Stomach (tissue), 9 donors: ENCODE measurements around the gene TMIGD2. TPM values are rescaled to one million over a fixed set of nuclear protein-coding genes. Genes with fewer than 3 reads are reported as not detected.

ENCODE experiments used
- DNase-seq, 2 donors: peaks; one replicate each; pipeline versions ENCODE4 v3.0.0 to v3.0.0-alpha.2; 2013 to 2019
- H3K27ac ChIP-seq, 5 donors: fragments of 200-600 bp in 4 of 5; sonication (generic) in 4 of 5; one replicate each; pipeline ENCODE4 v1.5.1; 2013 to 2019; ENCODE audit warnings: mild to moderate bottlenecking in 1 of 5, moderate library complexity in 1 of 5
- H3K27me3 ChIP-seq, 3 donors: fragments of 200-600 bp; sonication (generic); one replicate each; pipeline ENCODE4 v1.5.1; 2017 to 2019; ENCODE audit warnings: mixed run types in 1 of 3
- H3K36me3 ChIP-seq, 4 donors: fragments of 200-600 bp; sonication (generic); 1 replicate in 3 of 4; 2 replicates in 1 of 4; pipeline ENCODE4 v1.5.1; 2016 to 2019
- H3K4me1 ChIP-seq, 4 donors: fragments of 200-600 bp; sonication (generic); one replicate each; pipeline ENCODE4 v1.5.1; 2016 to 2019
- H3K4me3 ChIP-seq, 4 donors: fragments of 200-600 bp; sonication (generic) in 3 of 4; one replicate each; pipeline ENCODE4 v1.5.1; 2016 to 2019; ENCODE audit warnings: mild to moderate bottlenecking in 1 of 4
- H3K9me3 ChIP-seq, 4 donors: fragments of 200-600 bp; sonication (generic); one replicate each; pipeline ENCODE4 v1.5.1; 2016 to 2019
- EP300 ChIP-seq: sonication (generic); formaldehyde crosslinking; IDR thresholded peaks from one replicate; pipeline ENCODE4 v1.6.1; 2017; ENCODE audit warnings: antibody characterized with exemption
- POLR2A ChIP-seq, 4 donors: fragments of 450-650 bp; IDR thresholded peaks; one replicate each; pipeline ENCODE4 v1.6.1; 2016; ENCODE audit warnings: antibody characterized with exemption in 4 of 4, control low read depth in 2 of 4, mild to moderate bottlenecking in 1 of 4, moderate library complexity in 1 of 4
- POLR2AphosphoS5 ChIP-seq, 3 donors: sonication (generic); formaldehyde crosslinking; IDR thresholded peaks; one replicate each; pipeline ENCODE4 v1.6.1; 2016; ENCODE audit warnings: antibody characterized with exemption in 3 of 3
- WGBS, 5 donors: extraction: QIAGEN DNeasy Blood & Tissue Kit in 3 of 5; methylation state at CpG; one replicate each; pipeline versions ENCODE4 v1.1.5 to v1.1.7; 2013 to 2018; 5-methylcytosine and 5-hydroxymethylcytosine counted together
- intact Hi-C: fragments of 100-400 bp; cut with DNase I; formaldehyde crosslinking; loops from one replicate; pipeline ENCODE4 v1.15.1; 2023; ENCODE audit warnings: low total_unique reads
- polyA plus RNA-seq, 3 donors: library from polyadenylated mRNA; stranded (reverse); fragments of 200-250 nt; gene quantifications; one replicate each; pipeline ENCODE4 v1.2.3, GENCODE V29; 2013
- total RNA-seq, 5 donors: library from RNA; depleted of rRNA; stranded (reverse); fragments of >200 nt; gene quantifications; one replicate each; pipeline versions ENCODE4 v1.1.0 to v1.2.3, GENCODE V29; 2014 to 2016
- TF ChIP-seq, protein P1 (sequence below), 7 experiments: fragments of 450-650 bp in 4 of 7; fragments of 200-600 bp in 3 of 7; sonication (generic) in 3 of 7; IDR thresholded peaks; one replicate each; pipeline ENCODE4 v1.5.1; 2016 to 2019; ENCODE audit warnings: antibody characterized with exemption in 7 of 7, control low read depth in 2 of 7, mild to moderate bottlenecking in 1 of 7
- donor health status: healthy with polysubstance abuse.
- donor health status: Bipolar disorder and iron deficiency.
- donor health status: healthy.

Gene TMIGD2
- total and polyA plus RNA-seq, 8 donors: 0.55 to 1.1 TPM; not detected in 6

DNA sequence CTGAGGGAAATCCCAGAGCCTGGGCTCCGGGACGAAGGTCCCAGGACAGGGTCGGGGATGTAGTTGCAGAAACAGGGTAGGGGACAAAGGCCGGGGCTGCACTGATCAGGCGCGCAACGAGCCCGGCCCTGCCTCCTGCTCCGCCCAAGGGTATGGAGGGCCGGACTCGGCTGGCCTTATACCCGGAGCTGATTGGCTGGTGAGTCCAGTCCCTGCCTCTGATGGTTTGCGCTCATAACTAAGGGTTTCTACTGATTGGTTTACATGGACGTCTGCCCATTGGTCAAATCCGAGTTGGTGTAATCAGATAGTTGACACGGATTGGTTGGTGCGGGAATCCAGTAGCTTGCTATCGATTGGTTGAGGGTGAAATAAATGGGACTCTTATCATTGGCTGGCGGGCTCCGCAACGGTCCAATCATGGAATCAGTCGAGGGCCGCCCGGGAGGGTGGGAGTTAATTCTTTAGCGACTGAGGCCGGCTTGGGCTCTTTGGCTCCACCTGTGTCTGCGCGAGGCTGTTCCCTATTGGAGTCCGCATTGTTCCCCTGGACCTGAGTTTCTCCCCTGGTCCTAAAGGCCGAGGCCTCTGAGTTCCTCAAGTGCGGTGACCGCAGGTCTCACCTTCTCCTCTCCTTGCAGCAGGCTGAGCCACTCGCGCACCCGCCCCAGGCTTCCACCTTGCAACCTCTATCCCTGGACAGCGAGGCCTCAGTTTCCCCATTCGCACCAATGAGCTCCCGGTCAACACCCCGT lies 40.6 kb upstream of the TMIGD2 start:
- TF ChIP-seq, protein P1, sequence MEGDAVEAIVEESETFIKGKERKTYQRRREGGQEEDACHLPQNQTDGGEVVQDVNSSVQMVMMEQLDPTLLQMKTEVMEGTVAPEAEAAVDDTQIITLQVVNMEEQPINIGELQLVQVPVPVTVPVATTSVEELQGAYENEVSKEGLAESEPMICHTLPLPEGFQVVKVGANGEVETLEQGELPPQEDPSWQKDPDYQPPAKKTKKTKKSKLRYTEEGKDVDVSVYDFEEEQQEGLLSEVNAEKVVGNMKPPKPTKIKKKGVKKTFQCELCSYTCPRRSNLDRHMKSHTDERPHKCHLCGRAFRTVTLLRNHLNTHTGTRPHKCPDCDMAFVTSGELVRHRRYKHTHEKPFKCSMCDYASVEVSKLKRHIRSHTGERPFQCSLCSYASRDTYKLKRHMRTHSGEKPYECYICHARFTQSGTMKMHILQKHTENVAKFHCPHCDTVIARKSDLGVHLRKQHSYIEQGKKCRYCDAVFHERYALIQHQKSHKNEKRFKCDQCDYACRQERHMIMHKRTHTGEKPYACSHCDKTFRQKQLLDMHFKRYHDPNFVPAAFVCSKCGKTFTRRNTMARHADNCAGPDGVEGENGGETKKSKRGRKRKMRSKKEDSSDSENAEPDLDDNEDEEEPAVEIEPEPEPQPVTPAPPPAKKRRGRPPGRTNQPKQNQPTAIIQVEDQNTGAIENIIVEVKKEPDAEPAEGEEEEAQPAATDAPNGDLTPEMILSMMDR (IDR thresholded peaks at IDR 0.05): peak in 2 of 7 experiments; percentile 5 to 23
- peak in 1 of 4 donors; percentile 79 for TF ChIP-seq POLR2A (IDR thresholded peaks at IDR 0.05)
- TF ChIP-seq POLR2AphosphoS5 (IDR thresholded peaks at IDR 0.05): peak; percentile 85 to 96 (median 92)
- TF ChIP-seq EP300: no peak
- WGBS, 5 donors: 0 to 1% (median 0%) methylated on average over 16 to 39 of the region's 39 CpGs
- peak overlapping the region; percentile 95 to 96 (median 96) for H3K27ac ChIP-seq
- peak; percentile 96 to 100 for DNase-seq
- no peaks in the 10 kb centered on the region for H3K27me3 ChIP-seq
- no peaks in the 10 kb centered on the region for H3K9me3 ChIP-seq
- peaks cover 3 to 20% (median 13%) of the 10 kb centered on the region in 4 donors for H3K36me3 ChIP-seq
- H3K4me3 ChIP-seq: peak overlapping the region; percentile 63 to 85 (median 76)
- intact Hi-C loops: no loop called here
- peaks cover 10 to 42% (median 38%) of the 10 kb centered on the region in 4 donors for H3K4me1 ChIP-seq

DNA sequence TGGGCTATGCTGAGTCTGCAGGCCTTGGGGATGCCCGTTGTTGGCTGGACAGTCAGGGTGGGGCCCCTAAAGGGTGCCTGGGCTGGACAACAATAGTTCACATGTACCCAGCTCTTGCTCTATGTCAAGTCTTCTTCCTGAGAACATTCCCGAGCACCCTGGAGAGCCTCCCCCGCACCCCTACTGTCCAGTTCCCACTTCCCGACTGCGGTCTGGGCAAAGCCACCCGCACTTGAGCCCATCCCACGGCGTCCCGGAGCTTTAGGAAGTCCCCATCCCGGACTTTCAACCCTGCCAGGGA lies 40.1 kb upstream of the TMIGD2 start:
- WGBS, 5 donors: 1 to 7% (median 2%) methylated on average over 8 to 10 of the region's 10 CpGs
- Histone ChIP-seq H3K9me3 (no peaks in the 10 kb centered on the region), H3K4me1 (peaks cover 10 to 46% (median 41%) of the 10 kb centered on the region in 4 donors), H3K36me3 (peaks cover 0 to 16% (median 9%) of the 10 kb centered on the region in 4 donors), H3K4me3 (peak overlapping the region; percentile 63 to 85 (median 76)), H3K27me3 (no peaks in the 10 kb centered on the region), H3K27ac (peak overlapping the region; percentile 87 to 96 (median 95))
- TF ChIP-seq POLR2A (IDR thresholded peaks at IDR 0.05) (no peak), POLR2AphosphoS5 (IDR thresholded peaks at IDR 0.05) (no peak), EP300 (no peak)
- TF ChIP-seq, protein P1 (IDR thresholded peaks at IDR 0.05): no peak
- no peak for DNase-seq
- intact Hi-C loops: no loop called here

DNA sequence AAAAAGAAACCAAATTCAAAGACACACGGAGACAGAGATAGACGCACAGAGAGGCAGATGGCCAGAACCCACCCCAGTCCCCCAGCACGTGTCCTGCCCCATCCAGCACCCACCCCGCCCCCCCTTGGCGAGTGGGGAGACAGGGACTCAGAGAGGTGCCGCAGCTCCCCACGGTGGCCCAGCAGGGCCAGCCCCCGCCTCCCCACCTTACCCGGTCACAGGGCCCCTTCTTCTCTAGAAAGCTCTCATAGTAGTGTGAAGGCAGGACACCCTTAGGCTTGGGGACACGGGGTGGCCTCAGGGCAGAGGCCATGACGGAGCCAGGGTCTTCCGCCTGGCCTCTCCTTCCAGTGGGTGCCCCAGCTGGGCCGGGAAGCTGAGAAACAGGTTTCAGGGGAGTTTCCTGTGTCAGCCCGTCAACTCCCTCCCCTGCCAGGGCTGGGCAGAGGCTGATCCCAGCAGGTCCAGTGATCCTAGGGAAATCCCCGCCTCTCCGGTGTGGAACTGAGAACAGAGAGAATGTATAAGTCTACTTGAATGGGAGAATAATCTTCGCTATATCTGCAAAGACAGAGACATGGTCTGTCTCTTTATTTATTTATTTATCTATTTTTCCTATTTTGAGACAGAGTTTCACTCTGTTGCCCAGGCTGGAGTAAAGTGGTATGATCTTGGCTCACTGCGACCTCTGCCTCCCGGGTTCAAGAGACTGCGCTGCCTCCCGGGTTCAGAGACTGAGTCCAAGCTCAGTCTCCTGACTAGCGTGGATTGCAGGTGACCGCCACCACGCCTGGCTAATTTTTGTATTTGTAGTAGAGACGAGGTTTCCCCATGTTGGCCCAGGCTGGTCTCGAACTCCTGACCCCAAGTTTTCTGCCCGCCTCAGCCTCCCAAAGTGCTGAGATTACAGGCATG lies 36.5 kb upstream of the TMIGD2 start, which contains the start of gene STAP2:
Gene STAP2 (minus strand): TSS at position 387 of the 915 bp plus-strand sequence. CDS start 74 bp downstream, at position 313.
- H3K4me3 ChIP-seq: peak within 1 kb of the TSS; percentile 47 to 60 (median 50)
- DNase-seq: peak; percentile 77 to 91
- TF ChIP-seq POLR2AphosphoS5 (IDR thresholded peaks at IDR 0.05): peak in 2 of 3 donors; percentile 26 to 54
- no peak for TF ChIP-seq POLR2A (IDR thresholded peaks at IDR 0.05)
- no peaks in the 10 kb centered on the region for H3K27me3 ChIP-seq
- intact Hi-C loops: no loop called here
- peaks cover 4 to 25% (median 23%) of the 10 kb centered on the region in 4 donors for H3K4me1 ChIP-seq
- H3K36me3 ChIP-seq: no peaks in the 10 kb centered on the region
- WGBS, 5 donors: 25 to 46% (median 33%) methylated on average over 19 to 27 of the region's 27 CpGs
- peak within 1 kb of the TSS; percentile 32 to 87 (median 78) for H3K27ac ChIP-seq
- H3K9me3 ChIP-seq: no peaks in the 10 kb centered on the region

DNA sequence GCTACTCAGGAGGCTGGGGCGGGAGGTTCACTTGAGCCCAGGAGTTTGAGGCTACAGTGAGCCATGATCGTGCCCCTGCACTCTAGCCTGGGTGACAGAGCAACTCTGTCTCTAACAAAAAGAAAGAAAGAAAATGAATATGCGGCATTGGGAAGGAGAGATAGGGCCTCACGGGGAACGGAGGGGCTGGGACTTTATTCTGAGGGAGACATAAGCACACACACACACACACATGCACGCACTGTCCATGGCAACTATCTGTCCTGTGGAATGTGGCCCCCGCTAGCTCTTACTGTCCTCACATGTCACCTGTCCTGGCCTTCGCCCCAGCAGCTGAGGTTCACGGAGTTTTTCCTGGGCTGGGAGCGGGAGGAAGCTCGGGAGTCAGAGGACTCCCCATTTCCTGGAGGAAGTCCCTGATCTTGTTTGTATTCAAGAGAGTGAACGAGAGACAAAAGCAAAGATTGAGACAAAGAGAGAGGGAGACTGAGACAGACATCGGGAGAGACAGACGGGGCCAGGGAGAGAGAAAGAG lies 35.8 kb upstream of the TMIGD2 start:
- Histone ChIP-seq H3K36me3 (no peaks in the 10 kb centered on the region), H3K4me1 (peaks cover 4 to 25% (median 23%) of the 10 kb centered on the region in 4 donors), H3K9me3 (no peaks in the 10 kb centered on the region), H3K27me3 (no peaks in the 10 kb centered on the region), H3K4me3 (peak overlapping the region; percentile 47 to 60 (median 50)), H3K27ac (peak overlapping the region; percentile 32 to 87 (median 78))
- no peak for TF ChIP-seq POLR2AphosphoS5 (IDR thresholded peaks at IDR 0.05)
- no peak for TF ChIP-seq EP300
- TF ChIP-seq, protein P1 (IDR thresholded peaks at IDR 0.05): no peak
- TF ChIP-seq POLR2A (IDR thresholded peaks at IDR 0.05): no peak
- intact Hi-C loops: no loop called here
- 7 to 19% (median 14%) methylated on average over 14 of the region's 14 CpGs for WGBS, 5 donors
- peak; percentile 33 to 62 for DNase-seq
